Tibial artery (tissue), 4 donors: Measurements from ENCODE around the gene MACROD2.

Source experiments
- DNase-seq, 2 donors: peaks; one replicate each; pipeline ENCODE4 v3.0.0-alpha.2; 2019
- H3K27ac ChIP-seq, 2 donors: fragments of 200-600 bp; sonication (generic) in 1 of 2; 1 replicate in 1 of 2; 2 replicates in 1 of 2; pipeline ENCODE4 v1.5.1; 2018 to 2019; ENCODE audit warnings: mild to moderate bottlenecking in 1 of 2
- H3K27me3 ChIP-seq, 2 donors: fragments of 200-600 bp; sonication (generic) in 1 of 2; one replicate each; pipeline versions ENCODE4 v1.5.1 to v1.6.0; 2016 to 2019
- H3K36me3 ChIP-seq, 3 donors: fragments of 200-600 bp; sonication (generic) in 2 of 3; one replicate each; pipeline ENCODE4 v1.5.1; 2016 to 2019; ENCODE audit warnings: mild to moderate bottlenecking in 2 of 3
- H3K4me1 ChIP-seq, 4 donors: fragments of 200-600 bp; sonication (generic) in 2 of 4; 1 replicate in 3 of 4; 2 replicates in 1 of 4; pipeline ENCODE4 v1.5.1; 2016 to 2019
- H3K4me3 ChIP-seq, 2 donors: fragments of 200-600 bp; sonication (generic) in 1 of 2; 1 replicate in 1 of 2; 2 replicates in 1 of 2; pipeline ENCODE4 v1.5.1; 2018 to 2019; ENCODE audit warnings: mild to moderate bottlenecking in 2 of 2
- H3K9me3 ChIP-seq, 3 donors: fragments of 200-600 bp; sonication (generic) in 1 of 3; one replicate each; pipeline ENCODE4 v1.5.1; 2016 to 2019
- intact Hi-C: fragments of 100-400 bp; cut with DNase I; formaldehyde crosslinking; loops from one replicate; pipeline ENCODE4 v1.15.0; 2023; ENCODE audit warnings: low total_unique reads
- TF ChIP-seq, protein P1 (sequence below), 2 experiments: fragments of 200-600 bp in 1 of 2; fragments of 450-650 bp in 1 of 2; IDR thresholded peaks; one replicate each; pipeline ENCODE4 v1.5.1; 2017 to 2019; ENCODE audit warnings: antibody characterized with exemption in 2 of 2, mild to moderate bottlenecking in 1 of 2, moderate library complexity in 1 of 2

Gene MACROD2

DNA sequence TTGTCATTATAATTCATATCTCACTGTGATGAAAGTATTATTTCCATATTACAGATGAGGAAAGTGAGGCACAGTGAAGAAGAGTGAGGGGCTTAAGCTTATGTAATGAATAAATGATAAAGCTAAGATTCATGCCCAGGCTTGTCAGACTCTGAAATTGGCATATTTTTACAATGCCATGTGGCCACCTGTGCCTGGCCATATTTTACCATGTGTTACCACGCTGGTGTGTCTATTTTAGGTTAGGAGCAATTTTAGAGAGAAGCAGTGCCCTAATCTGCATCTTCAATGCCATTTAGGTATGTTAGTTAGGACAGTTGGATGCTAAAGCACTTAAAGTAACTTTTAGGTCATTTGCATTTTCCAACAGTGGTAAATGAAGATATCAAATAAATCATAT is 530.1 kb downstream of the MACROD2 start:
- Histone ChIP-seq H3K36me3 (no peaks in the 10 kb centered on the region), H3K27me3 (no peaks in the 10 kb centered on the region), H3K27ac (no peak overlapping the region), H3K4me1 (no peaks in the 10 kb centered on the region), H3K4me3 (no peak overlapping the region), H3K9me3 (no peaks in the 10 kb centered on the region)
- intact Hi-C loops: no loop called here
- no peak for DNase-seq
- TF ChIP-seq, protein P1, sequence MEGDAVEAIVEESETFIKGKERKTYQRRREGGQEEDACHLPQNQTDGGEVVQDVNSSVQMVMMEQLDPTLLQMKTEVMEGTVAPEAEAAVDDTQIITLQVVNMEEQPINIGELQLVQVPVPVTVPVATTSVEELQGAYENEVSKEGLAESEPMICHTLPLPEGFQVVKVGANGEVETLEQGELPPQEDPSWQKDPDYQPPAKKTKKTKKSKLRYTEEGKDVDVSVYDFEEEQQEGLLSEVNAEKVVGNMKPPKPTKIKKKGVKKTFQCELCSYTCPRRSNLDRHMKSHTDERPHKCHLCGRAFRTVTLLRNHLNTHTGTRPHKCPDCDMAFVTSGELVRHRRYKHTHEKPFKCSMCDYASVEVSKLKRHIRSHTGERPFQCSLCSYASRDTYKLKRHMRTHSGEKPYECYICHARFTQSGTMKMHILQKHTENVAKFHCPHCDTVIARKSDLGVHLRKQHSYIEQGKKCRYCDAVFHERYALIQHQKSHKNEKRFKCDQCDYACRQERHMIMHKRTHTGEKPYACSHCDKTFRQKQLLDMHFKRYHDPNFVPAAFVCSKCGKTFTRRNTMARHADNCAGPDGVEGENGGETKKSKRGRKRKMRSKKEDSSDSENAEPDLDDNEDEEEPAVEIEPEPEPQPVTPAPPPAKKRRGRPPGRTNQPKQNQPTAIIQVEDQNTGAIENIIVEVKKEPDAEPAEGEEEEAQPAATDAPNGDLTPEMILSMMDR (IDR thresholded peaks at IDR 0.05): no peak

DNA sequence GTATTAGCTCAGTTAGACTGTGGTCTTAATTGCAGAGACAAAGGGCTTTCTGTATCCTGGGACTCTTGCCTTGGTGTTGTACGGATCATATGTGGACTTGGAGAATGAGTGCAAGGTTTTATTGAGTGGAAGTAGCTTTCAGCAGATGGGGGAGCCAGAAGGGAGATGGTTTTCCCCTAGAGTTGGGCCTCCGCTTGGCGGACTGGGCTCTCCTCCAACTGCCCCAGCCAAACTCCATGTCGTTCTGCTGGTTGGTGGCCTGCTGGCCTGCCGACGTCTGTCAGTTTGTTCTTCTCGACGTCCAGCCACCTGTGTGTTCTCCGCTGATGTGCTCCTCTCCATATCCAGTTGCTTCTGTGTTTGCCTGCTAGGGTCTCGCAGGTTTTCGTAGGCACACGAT is 531.6 kb downstream of the MACROD2 start:
- intact Hi-C loops: no loop called here
- no peaks in the 10 kb centered on the region for H3K4me1 ChIP-seq
- no peaks in the 10 kb centered on the region for H3K36me3 ChIP-seq
- H3K9me3 ChIP-seq: no peaks in the 10 kb centered on the region
- no peak for DNase-seq
- TF ChIP-seq, protein P1 (IDR thresholded peaks at IDR 0.05): no peak
- no peak overlapping the region for H3K4me3 ChIP-seq
- no peak overlapping the region for H3K27ac ChIP-seq
- no peaks in the 10 kb centered on the region for H3K27me3 ChIP-seq

DNA sequence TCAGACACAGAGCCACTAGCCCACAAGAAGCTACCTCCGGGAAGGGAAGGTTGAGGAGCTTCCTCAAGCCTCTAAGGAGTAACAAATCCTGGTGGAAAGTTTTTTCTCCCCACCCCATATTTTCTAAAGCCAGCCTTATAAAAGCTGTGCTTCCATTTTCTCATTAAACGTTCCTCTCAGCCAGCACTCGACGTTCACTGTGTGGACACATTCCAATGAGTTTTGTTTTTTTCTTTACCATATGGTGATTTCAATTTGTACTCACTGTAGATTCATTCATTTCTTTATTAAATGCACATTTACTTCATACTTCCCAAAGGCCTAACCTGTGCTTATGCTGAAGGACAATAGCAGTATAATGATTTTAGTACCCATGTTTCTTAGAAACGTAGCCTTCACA is 536.5 kb downstream of the MACROD2 start:
- H3K9me3 ChIP-seq: no peaks in the 10 kb centered on the region
- no peak overlapping the region for H3K4me3 ChIP-seq
- H3K4me1 ChIP-seq: no peaks in the 10 kb centered on the region
- H3K27ac ChIP-seq: no peak overlapping the region
- TF ChIP-seq, protein P1 (IDR thresholded peaks at IDR 0.05): no peak
- no peaks in the 10 kb centered on the region for H3K27me3 ChIP-seq
- no peaks in the 10 kb centered on the region for H3K36me3 ChIP-seq
- intact Hi-C loops: no loop called here
- no peak for DNase-seq

DNA sequence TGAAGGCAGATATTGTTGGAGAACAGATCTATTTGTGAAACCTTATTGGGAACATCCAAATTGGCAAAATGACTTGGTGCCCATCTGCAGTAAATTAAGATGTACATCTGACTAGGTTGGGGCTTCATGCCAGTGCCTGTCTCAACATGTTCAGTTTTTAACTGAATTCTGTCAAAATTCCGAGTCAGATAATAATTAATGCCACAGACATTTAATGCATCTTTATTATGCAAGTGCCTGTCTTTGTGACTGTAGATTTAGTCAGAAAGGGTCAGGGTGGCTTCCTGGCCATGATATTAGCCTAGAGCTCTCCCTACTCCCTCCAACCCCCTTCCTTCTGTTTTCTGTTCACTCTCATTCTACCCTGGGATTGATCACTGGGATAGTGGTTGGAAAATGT is 541.4 kb downstream of the MACROD2 start:
- Histone ChIP-seq H3K4me1 (no peaks in the 10 kb centered on the region), H3K36me3 (no peaks in the 10 kb centered on the region), H3K9me3 (no peaks in the 10 kb centered on the region), H3K4me3 (no peak overlapping the region), H3K27ac (no peak overlapping the region), H3K27me3 (no peaks in the 10 kb centered on the region)
- intact Hi-C loops: no loop called here
- no peak for DNase-seq
- TF ChIP-seq, protein P1 (IDR thresholded peaks at IDR 0.05): no peak

DNA sequence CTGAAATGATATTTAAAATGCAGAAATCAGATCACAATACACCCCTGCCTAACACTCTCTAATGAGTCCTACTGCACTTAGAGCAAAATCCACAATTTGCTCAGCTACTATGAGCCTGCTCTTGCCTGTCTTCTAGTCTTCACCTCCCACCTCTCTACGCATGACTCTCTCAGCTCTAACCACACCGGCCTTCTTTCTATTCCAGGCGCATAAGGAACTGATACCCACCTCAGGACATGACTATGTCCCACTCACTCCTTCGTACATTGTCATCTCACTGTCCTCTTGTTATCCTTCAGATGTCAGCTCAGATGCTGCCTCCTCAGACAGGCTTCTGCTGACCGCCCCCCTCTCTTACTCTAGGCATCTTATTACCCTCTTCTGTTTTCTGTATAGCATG is 543.1 kb downstream of the MACROD2 start:
- no peak for DNase-seq
- TF ChIP-seq, protein P1 (IDR thresholded peaks at IDR 0.05): no peak
- no peak overlapping the region for H3K27ac ChIP-seq
- intact Hi-C loops: no loop called here
- no peaks in the 10 kb centered on the region for H3K27me3 ChIP-seq
- H3K36me3 ChIP-seq: no peaks in the 10 kb centered on the region
- H3K9me3 ChIP-seq: no peaks in the 10 kb centered on the region
- H3K4me3 ChIP-seq: no peak overlapping the region
- no peaks in the 10 kb centered on the region for H3K4me1 ChIP-seq

DNA sequence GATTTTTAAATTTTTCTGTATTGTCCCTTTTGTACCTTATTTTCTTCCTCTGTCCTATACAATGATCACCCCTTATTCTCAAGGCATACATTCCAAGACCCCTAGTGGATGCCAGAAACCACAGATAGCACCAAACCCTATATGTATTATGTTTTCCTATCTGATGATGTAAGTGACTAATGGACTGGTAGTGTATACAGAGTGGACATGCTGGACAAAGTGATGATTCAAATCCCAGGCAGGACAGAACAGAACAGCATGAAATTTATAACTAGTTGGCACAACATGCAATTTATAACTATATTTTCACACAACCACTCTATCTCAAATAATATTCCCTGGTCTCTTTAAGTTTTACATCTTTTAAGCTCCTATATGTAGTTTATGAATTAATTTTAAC is 547.7 kb downstream of the MACROD2 start:
- Histone ChIP-seq H3K27ac (no peak overlapping the region), H3K36me3 (no peaks in the 10 kb centered on the region), H3K4me3 (no peak overlapping the region), H3K9me3 (no peaks in the 10 kb centered on the region), H3K27me3 (no peaks in the 10 kb centered on the region), H3K4me1 (no peaks in the 10 kb centered on the region)
- TF ChIP-seq, protein P1 (IDR thresholded peaks at IDR 0.05): no peak
- DNase-seq: no peak
- intact Hi-C loops: no loop called here
